Mesendoderm (in vitro differentiated cells): ENCODE results near the gene PALS2.

ENCODE experiments used
- DNase-seq: peaks from one replicate; pipeline ENCODE4 v3.0.0; 2013
- H2AK5ac ChIP-seq: 2 replicates; pipeline ENCODE4 v1.6.1; 2013; ENCODE audit warnings: low read length, inconsistent platforms
- H2BK120ac ChIP-seq: 2 replicates; pipeline ENCODE4 v1.6.1; 2013; ENCODE audit warnings: low read depth, mild to moderate bottlenecking, low read length, moderate library complexity, mixed read lengths
- H2BK15ac ChIP-seq: replicated peaks from 2 replicates; pipeline ENCODE4 v1.6.1; 2013; ENCODE audit warnings: low read depth, mild to moderate bottlenecking, moderate library complexity
- H2BK5ac ChIP-seq: 2 replicates; pipeline ENCODE4 v1.6.1; 2013; ENCODE audit warnings: low read length, inconsistent platforms
- H3K18ac ChIP-seq: 2 replicates; pipeline ENCODE4 v1.6.1; 2013; ENCODE audit warnings: mild to moderate bottlenecking, low read length, mixed read lengths
- H3K23ac ChIP-seq: one replicate; pipeline ENCODE4 v1.6.1; 2013; ENCODE audit warnings: low read length
- H3K27ac ChIP-seq: 2 replicates; pipeline ENCODE4 v1.5.1; 2013; ENCODE audit warnings: low read depth, mild to moderate bottlenecking, inconsistent platforms, low read length, moderate library complexity
- H3K27me3 ChIP-seq: 2 replicates; pipeline ENCODE4 v1.6.1; 2013; ENCODE audit warnings: low read length, control low read depth, mild to moderate bottlenecking, inconsistent platforms; ENCODE audit not compliant: insufficient read depth, poor library complexity
- H3K36me3 ChIP-seq: 2 replicates; pipeline ENCODE4 v1.6.1; 2013; ENCODE audit warnings: low read length, inconsistent platforms; ENCODE audit not compliant: control insufficient read depth, insufficient read depth
- H3K4ac ChIP-seq: one replicate; pipeline ENCODE4 v1.6.1; 2013; ENCODE audit warnings: low read depth, mild to moderate bottlenecking, low read length, moderate library complexity
- H3K4me1 ChIP-seq: 2 replicates; pipeline ENCODE4 v1.6.1; 2013; ENCODE audit warnings: low read depth, low read length, inconsistent platforms; ENCODE audit not compliant: control insufficient read depth
- H3K4me2 ChIP-seq: 2 replicates; pipeline ENCODE4 v1.6.1; 2013; ENCODE audit warnings: low read length
- H3K4me3 ChIP-seq: 2 replicates; pipeline ENCODE4 v1.5.1; 2013; ENCODE audit warnings: mild to moderate bottlenecking, low read length
- H3K56ac ChIP-seq: one replicate; pipeline ENCODE4 v1.6.1; 2013; ENCODE audit warnings: low read length
- H3K79me1 ChIP-seq: 2 replicates; pipeline ENCODE4 v1.6.1; 2013; ENCODE audit warnings: low read length, inconsistent platforms
- H3K79me2 ChIP-seq: 2 replicates; pipeline ENCODE4 v1.6.1; 2013; ENCODE audit warnings: mild to moderate bottlenecking, low read length; ENCODE audit not compliant: control insufficient read depth, insufficient read depth
- H3K9ac ChIP-seq: 2 replicates; pipeline ENCODE4 v1.6.1; 2013; ENCODE audit warnings: low read length, inconsistent platforms
- H4K5ac ChIP-seq: one replicate; pipeline ENCODE4 v1.6.1; 2013; ENCODE audit warnings: low read length
- H4K8ac ChIP-seq: one replicate; pipeline ENCODE4 v1.6.1; 2013; ENCODE audit warnings: low read depth, mild to moderate bottlenecking, control low read depth, low read length, moderate library complexity
- WGBS: extraction: QIAGEN DNeasy Blood & Tissue Kit; methylation state at CpG from one replicate; pipeline ENCODE4 v1.1.7; 2013; ENCODE audit warnings: low lambda C conversion rate, missing lambda C conversion rate; ENCODE audit not compliant: insufficient coverage; ENCODE audit errors: extremely low coverage; 5-methylcytosine and 5-hydroxymethylcytosine counted together

PALS2 gene

DNA sequence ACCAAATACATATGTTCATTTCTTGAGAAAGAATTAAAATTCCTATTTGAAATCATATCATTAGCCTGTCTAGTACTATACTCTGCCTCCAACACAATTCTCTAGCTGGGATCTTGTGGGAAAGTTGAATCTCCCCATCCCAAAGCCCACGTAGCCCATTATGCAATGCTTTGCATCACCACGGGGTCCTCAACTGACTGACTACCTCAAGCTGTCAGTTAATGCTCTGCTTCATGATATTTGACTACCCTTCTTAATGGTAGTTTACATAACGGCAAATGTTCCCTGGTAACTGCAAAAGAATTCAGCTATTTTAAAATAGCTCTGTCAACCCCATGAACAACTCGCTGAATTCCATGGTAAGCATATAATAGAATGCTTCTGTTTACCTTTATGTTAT, 23.3 kb upstream of the PALS2 start:
- Histone ChIP-seq H2BK120ac (no peak overlapping the region), H3K27ac (no peak overlapping the region), H4K8ac (no peak overlapping the region), H3K4me3 (no peak overlapping the region), H3K56ac (no peak overlapping the region), H2AK5ac (no peak overlapping the region), H4K5ac (no peak overlapping the region), H2BK15ac (no peak overlapping the region), H3K18ac (no peak overlapping the region), H3K79me2 (no peaks in the 10 kb centered on the region), H3K36me3 (no peaks in the 10 kb centered on the region), H3K4ac (no peak overlapping the region), H2BK5ac (no peak overlapping the region), H3K4me2 (no peak overlapping the region), H3K79me1 (no peaks in the 10 kb centered on the region), H3K23ac (no peak overlapping the region), H3K27me3 (no peaks in the 10 kb centered on the region), H3K4me1 (no peaks in the 10 kb centered on the region), H3K9ac (no peak overlapping the region)
- DNase-seq = no peak
- WGBS = no CpG with 5 or more reads among the region's 4 CpGs

DNA sequence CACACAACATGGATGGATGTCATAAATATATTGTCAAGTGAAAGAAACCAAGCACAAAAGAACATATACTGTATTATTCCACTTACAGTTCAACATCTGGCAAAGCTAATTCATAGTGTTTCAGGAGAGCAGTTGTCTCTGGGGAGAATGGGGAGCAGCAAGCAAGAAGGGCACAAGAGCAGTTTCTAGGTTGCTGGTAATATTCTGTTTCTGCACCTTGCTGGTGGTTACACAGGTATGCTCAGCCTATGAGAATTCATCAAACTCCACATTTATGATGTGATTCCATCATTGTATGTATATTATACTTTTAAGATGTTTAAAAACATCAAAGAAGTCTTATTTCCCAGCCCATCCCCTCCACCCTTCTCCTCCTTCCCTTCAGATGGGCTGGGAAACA, 18.1 kb upstream of the PALS2 start:
- no peaks in the 10 kb centered on the region for H3K36me3 ChIP-seq
- no peak overlapping the region for H3K27ac ChIP-seq
- no peak overlapping the region for H3K18ac ChIP-seq
- no peak overlapping the region for H3K23ac ChIP-seq
- H3K56ac ChIP-seq = no peak overlapping the region
- H3K79me1 ChIP-seq = no peaks in the 10 kb centered on the region
- no peak overlapping the region for H2BK15ac ChIP-seq
- H3K4me3 ChIP-seq = no peak overlapping the region
- no peak overlapping the region for H2BK120ac ChIP-seq
- H4K8ac ChIP-seq = no peak overlapping the region
- no peak overlapping the region for H2AK5ac ChIP-seq
- no peaks in the 10 kb centered on the region for H3K79me2 ChIP-seq
- no peak overlapping the region for H4K5ac ChIP-seq
- no peak overlapping the region for H3K4me2 ChIP-seq
- H3K27me3 ChIP-seq = no peaks in the 10 kb centered on the region
- no peak overlapping the region for H3K4ac ChIP-seq
- DNase-seq = no peak
- no peak overlapping the region for H2BK5ac ChIP-seq
- H3K4me1 ChIP-seq = no peaks in the 10 kb centered on the region
- H3K9ac ChIP-seq = no peak overlapping the region

DNA sequence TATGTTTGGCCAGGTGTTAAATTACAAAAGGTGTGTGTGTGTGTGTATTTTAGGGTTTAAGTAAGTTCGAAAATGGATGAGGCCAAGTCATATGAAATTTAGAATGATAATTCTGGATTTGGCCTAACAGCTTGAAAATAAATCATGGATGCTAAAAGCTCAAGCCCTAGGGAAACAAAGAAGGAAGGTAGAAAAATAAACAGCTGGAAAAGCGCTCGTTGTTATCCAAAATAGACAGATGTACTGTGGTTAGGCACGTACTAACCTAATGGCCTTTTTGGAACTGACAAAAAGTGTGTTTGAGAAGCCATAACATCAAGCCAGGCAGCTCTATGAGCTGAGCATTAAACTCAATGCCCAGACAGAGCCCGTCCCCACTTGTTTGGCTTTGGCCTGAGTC, 17.5 kb upstream of the PALS2 start:
- H3K79me1 ChIP-seq = no peaks in the 10 kb centered on the region
- H3K27ac ChIP-seq = no peak overlapping the region
- no peaks in the 10 kb centered on the region for H3K79me2 ChIP-seq
- no peaks in the 10 kb centered on the region for H3K27me3 ChIP-seq
- H4K5ac ChIP-seq = no peak overlapping the region
- no peaks in the 10 kb centered on the region for H3K4me1 ChIP-seq
- no peak overlapping the region for H2BK120ac ChIP-seq
- H3K56ac ChIP-seq = no peak overlapping the region
- no peak overlapping the region for H2BK15ac ChIP-seq
- DNase-seq = no peak
- H2AK5ac ChIP-seq = no peak overlapping the region
- no peak overlapping the region for H3K23ac ChIP-seq
- no peak overlapping the region for H3K4ac ChIP-seq
- no peak overlapping the region for H3K9ac ChIP-seq
- no peak overlapping the region for H2BK5ac ChIP-seq
- H3K4me3 ChIP-seq = no peak overlapping the region
- H3K18ac ChIP-seq = no peak overlapping the region
- no peaks in the 10 kb centered on the region for H3K36me3 ChIP-seq
- H4K8ac ChIP-seq = no peak overlapping the region
- H3K4me2 ChIP-seq = no peak overlapping the region
- WGBS = 100% methylated on average over 1 of the region's 5 CpGs

DNA sequence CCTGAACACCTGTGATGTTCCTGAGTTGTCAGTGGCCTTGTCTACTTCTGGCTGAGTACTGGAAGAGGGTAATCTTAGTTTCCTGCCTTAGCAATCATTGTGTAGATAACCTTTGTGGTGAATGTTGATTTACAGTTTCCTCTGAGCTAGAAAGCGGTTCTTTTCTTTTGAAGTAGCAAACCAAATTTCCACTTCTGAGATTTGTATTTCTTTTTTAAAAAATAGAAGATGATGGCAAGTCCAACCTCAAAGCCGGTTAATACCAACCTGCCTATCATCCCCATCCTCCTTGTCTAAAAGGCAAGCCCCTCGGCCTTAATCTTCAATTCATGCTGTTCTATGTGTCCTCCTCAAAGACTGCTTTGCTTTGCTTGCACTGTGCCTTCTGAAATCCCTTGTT, 12.5 kb upstream of the PALS2 start:
- Histone ChIP-seq H3K27me3 (no peaks in the 10 kb centered on the region), H2BK5ac (no peak overlapping the region), H3K36me3 (no peaks in the 10 kb centered on the region), H3K4me1 (no peaks in the 10 kb centered on the region), H3K23ac (no peak overlapping the region), H2BK120ac (no peak overlapping the region), H4K8ac (no peak overlapping the region), H3K4me3 (no peak overlapping the region), H3K79me1 (no peaks in the 10 kb centered on the region), H3K4me2 (no peak overlapping the region), H3K56ac (no peak overlapping the region), H3K18ac (no peak overlapping the region), H2BK15ac (no peak overlapping the region), H2AK5ac (no peak overlapping the region), H3K79me2 (no peaks in the 10 kb centered on the region), H3K9ac (no peak overlapping the region), H3K27ac (no peak overlapping the region), H3K4ac (no peak overlapping the region), H4K5ac (no peak overlapping the region)
- WGBS = no CpG with 5 or more reads among the region's 3 CpGs
- no peak for DNase-seq

DNA sequence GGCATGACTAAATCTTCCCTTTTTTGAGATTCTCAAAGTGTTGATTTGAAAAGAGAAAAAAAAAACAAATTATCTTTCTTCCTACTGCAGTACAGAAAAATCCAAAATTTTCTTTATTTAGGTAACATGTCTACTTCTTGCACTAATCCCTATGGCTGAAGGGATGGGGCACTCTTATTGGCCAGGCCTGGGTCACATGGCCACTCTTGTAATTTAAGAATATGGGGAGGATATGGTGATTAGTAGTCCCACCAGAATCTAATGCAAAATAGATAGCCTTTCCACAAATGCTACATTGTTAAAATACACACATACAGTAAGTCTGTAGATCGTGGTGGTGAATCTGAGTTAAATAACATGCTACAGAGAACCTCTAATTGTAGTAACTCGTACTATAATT, 7.0 kb upstream of the PALS2 start:
- Histone ChIP-seq H3K4ac (no peak overlapping the region), H3K79me1 (no peaks in the 10 kb centered on the region), H2AK5ac (no peak overlapping the region), H2BK120ac (no peak overlapping the region), H3K9ac (no peak overlapping the region), H3K4me2 (no peak overlapping the region), H3K4me1 (peaks cover 7% of the 10 kb centered on the region), H2BK15ac (no peak overlapping the region), H3K18ac (no peak overlapping the region), H3K27me3 (no peaks in the 10 kb centered on the region), H4K8ac (no peak overlapping the region), H3K27ac (no peak overlapping the region), H3K4me3 (no peak overlapping the region), H2BK5ac (no peak overlapping the region), H3K79me2 (no peaks in the 10 kb centered on the region), H3K23ac (no peak overlapping the region), H4K5ac (no peak overlapping the region), H3K56ac (no peak overlapping the region), H3K36me3 (no peaks in the 10 kb centered on the region)
- WGBS = no CpG with 5 or more reads among the region's 2 CpGs
- no peak for DNase-seq

DNA sequence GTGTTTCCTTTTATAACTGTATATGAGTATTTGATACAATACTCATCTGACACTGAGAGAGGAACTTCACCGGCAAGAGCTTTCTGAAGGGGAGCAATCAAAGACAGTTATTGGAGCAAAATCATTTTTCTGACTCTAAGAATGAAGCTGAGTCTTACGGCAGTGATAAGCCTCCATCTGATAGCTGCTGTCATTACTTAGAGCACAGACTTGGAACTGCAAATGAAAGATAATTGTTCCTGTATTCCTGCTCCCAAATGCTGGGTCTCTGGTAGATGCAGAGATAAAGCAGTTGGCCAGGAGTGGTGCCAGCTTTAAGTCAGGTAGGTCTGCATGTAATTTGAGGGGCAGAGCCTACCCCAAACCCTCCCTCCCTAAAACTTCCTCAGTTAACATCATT, 2.3 kb upstream of the PALS2 start:
- Histone ChIP-seq H2BK120ac (no peak overlapping the region), H2BK5ac (no peak overlapping the region), H3K4me2 (no peak overlapping the region), H3K56ac (no peak overlapping the region), H4K5ac (no peak overlapping the region), H2AK5ac (no peak overlapping the region), H3K27ac (no peak overlapping the region), H3K36me3 (no peaks in the 10 kb centered on the region), H2BK15ac (no peak overlapping the region), H3K27me3 (no peaks in the 10 kb centered on the region), H3K79me1 (no peaks in the 10 kb centered on the region), H3K4me3 (no peak overlapping the region), H4K8ac (no peak overlapping the region), H3K18ac (no peak overlapping the region), H3K79me2 (peaks cover 14% of the 10 kb centered on the region), H3K4ac (no peak overlapping the region), H3K4me1 (peaks cover 12% of the 10 kb centered on the region), H3K23ac (no peak overlapping the region), H3K9ac (no peak overlapping the region)
- WGBS = no CpG with 5 or more reads among the region's 2 CpGs
- DNase-seq = no peak
